ENCODE results near the gene GPC3.

The GPC3 gene

DNA sequence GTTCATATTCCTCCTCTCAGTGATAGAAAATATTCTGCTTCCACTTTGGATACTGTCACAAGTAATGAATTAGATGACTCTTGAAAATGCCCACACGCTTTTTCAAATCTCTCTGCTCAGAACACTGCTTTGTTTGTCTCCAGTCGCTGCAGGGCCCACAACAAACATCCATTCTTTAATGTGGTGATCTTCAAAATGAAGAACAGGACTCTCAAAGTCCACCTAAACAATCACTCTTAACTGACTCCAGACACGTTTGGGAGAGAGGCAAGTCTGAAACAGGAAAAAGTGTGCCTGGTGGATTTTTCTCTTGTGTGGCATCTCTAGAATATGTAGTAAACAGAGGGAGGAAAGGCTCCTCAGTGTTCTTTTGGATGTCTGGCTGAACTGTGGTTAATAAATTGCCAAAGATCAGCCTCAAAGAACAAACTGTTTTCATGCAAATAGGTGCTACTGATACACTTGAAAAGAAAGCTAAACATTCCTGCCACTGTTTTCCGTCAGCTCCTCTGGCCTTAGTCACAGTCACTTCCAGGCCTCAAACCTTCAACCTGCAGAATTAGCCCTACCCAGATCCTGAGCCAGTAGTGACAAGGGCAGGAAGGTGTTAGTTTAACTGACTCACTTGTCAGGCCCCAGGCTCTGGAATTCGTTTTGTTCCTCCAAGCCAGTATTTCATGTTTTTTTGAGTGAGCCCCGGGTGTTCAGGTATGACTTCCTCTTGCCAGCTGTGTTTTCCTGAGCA is 310.5 kb downstream of the GPC3 start:
- DNase-seq: no peak

DNA sequence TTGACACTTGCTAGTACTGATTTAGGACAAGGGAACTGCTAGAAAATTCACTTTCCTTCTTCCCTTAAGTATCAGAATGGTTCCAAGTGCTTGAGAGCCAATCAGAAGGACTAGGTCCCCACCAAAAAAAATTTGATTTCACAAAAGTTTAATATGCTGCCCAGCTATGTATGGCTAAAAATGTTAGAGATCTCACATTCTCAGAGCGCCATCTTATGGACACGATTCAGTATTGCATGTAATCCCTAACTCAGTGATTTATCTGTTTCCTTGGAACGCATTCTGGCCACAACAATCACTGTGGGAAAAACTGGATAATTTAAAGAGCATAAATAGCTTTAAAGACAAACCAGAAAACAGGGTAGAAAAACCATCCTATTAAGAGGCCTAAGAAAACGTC is 315.0 kb downstream of the GPC3 start:
- DNase-seq: peak in 1 of 2 experiments; percentile 39

DNA sequence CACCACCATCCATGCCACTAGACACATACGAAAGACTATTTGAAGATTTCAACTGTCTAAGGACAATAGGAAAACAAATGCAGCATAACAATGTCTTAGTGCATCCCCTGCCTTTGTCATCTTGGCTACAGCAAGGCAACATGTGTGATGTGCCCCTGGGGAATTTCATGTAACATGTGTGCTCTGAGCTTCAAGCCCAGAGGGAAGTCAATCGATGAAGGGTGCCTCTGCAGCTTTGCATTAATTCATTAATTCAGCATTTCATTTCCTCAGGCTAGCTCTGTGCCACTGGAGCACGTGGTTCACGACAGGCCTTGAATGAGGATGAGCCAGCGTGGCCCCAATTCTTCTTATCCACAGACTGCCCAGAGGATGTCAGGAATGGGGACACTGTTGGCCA is 316.2 kb downstream of the GPC3 start:
- no peak for DNase-seq

DNA sequence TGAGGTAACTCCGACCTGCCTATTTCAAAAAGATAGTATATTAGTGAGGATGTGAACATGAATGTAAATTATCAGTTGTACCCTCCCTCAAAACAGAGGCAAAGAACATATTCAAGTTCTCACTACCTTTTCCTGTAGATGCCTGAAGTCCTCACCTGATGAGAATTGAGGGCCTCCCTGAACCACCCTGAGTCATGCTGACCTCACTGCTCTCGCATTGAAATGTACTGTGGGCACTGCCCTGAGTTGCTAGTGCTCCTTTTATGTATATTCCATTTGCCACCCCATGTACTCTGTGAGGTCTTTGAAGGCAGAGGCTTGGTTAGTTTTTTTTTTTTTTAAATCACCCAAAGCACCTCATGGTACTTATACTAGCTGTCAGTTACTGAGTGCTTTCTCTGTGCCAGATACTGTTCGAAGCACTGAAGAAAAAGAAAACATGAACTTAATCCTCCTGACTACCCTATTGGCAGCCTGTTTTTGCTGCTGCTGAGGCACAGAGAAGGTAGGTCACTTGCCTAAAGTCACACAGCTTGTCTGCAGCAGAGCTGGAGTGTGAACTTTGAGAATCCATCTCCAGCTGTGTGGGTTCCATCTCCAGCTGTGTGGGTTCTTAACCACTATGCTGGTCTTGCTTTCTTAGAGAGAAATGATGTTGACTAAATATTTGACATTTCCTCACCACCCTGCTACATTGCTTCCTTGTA is 317.0 kb downstream of the GPC3 start:
- no peak for DNase-seq

DNA sequence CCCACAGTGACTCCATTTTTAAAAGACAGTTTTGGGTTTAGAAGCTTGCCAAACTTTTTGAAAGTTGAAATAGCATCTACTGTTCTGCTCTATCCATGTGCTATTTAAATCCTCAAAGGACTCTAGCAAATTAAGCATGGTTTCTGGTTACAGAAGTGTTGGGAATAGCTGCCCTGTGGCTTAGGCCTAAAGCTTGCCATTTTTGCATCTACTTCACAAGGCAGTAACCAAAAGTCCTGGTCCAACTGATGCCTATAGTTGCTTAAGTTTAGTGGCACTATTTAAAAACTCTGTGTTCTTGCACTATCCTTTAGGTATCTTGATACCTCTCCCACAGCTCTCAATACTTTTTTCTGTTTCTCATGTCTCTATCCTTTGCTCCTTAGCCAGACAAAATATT is 319.1 kb downstream of the GPC3 start:
- no peak for DNase-seq

DNA sequence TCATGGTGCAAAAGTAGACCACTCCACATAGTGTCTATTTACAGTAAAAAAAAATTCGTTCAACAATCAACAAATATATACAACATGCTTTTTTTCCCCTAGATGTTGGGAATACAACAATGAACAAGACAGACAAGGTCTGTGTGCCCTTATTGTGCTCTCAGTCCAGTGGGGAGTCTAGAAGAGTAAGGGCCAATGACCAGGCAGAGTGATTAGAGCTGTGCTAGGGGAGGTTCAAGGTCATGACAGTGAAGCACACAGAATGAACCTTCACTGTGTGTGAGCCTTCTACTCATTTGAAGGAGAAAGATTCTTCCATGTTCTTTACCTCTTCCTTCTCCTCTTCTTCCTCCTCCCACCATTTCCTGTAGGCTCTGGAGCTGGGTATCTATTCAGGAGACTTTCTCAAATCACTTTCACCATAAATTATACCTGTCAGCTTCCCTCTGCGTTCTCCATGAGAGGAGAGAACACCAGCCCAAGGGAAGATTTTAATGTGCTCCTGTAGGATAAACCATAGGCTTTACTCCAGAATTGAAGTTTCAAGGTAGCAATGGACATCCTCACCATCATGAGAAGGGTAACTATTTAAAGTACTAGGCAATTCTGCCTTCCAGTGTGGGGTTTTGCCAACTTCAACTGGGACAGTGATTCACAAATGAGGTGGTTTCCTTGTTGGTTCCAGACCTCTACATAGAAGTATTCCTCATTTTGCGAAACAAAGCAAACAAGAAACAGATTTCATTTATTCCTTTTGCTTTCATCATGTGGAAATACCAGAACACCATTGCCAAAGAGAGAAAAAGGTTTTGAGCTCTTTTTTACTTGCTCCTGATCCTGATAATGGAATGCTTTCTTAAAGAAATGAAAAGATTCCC is 323.2 kb downstream of the GPC3 start:
- no peak for DNase-seq

DNA sequence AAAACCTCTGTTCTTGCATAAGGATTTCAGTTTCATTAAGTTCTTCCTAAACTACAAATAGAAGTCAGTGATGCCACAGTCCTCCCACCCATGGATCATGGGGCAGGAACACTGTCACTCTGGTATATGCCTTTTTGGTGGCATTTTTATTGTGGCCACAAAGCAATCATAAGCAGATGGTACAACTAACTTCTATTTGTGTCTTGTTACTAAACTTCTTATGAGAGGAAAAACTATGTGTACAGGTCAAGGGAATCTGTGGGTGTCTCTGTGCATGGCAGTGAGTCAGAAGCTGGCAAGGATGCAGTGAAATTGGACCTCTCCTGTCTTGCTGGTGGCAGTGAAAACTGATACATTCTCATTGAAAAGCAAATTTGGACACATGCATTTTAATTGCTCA is 325.1 kb downstream of the GPC3 start:
- no peak for DNase-seq

DNA sequence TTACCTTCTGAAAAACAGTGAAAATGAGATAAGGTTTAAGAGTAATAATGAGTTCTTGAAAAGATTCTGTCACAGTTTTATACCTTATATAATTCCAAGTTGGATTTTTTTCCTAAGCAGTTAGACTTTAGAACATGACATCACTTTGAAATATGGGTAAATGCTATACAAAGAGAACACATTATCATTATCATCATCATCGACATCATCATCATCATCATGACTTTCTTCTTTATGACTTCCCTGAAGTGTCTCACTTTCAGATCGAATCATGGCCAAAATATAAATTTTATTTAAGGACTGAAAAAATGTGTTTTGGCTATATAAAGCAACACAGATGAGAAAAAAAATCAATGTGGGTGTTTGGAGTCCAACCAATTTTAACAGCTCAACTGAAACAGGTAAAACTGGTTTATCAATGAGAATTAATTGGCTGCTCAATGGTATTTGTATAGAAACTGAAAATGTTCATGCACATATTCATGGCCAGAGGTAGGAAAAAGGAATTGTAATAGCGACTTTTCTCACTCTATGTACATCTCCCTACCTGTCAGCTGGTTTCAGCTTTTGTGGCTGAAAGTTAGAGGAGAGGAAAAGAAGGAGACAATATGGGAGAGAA is 327.0 kb downstream of the GPC3 start:
- DNase-seq: no peak

DNA sequence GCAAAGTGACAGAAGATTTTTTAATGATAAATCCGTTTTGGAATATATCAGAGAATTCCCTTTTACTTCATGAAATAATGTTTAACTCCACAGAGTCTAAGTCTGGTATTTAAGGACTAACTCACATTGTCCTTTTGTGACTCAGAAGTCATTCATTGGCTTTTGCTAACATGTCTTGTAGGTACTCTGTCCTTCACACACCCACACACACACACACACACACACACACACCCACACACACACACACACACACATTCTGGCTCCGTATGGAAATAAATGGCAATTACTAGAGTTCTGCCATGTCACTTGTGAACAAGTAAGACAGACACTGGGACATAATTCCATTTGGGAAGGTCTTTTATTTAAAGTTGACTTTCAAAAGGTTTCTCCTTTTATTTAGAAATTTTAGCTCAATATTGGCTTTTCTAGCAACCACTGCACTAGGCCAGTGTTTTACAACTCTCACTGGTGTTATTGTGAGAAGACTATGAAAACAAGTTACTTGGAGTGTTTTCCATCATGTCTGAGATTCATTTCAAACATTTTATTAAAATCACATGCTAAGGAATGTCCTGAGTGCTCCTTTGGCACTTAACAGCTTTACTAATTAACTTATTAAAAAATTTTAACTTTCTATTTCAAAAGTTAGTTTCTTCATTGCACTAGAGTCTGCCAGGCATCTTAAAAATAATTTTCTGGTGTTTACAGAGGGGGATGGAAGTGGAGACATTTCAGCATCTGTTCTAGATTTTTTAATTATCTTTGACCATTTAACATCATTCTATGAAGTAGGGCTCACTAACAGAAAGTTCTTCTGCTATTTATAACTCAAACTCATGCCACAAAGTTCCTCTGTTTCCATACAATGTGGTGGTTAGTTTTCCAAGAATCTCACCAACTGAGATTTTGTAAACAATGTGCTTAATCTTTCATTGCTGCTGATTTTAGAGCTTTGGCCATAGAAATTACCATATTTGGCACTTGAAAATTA is 329.8 kb downstream of the GPC3 start:
- no peak for DNase-seq

DNA sequence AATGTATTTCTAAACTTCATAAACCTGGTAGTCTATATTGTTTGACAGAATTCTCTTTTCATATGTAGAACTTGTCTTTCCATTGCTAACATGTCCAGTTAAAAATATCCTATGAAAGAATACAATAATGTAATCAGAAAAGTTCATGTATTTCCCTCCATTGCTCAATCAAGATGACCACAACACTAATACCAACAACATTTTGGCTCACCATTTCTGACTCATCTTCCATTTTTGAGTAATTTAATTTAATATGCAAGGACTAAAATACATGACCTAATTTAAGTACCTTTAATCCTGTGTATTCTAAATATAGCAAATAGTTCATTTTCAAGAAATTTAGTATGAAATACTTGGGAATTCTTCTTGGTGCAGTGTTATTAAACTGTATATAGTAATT is 330.6 kb downstream of the GPC3 start:
- no peak for DNase-seq

DNA sequence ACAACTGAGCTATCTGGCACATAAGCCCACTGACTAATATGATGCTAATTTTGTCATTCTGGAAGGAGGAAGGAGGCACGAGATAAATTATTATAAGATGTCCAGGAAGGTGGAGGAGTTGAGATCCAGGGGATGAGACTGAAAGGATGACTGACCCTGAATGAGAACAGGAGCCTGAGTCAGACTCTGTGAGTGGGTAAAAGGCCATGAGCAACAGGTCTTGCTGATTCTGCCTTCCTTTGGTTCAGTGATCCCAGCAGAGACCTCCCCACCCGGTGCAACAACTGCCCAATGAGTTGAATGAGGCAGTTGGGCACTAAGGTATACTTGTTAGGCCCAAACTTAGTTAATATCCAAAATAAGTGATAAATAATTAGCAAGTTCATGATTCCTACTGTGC is 332.0 kb downstream of the GPC3 start:
- no peak for DNase-seq

DNA sequence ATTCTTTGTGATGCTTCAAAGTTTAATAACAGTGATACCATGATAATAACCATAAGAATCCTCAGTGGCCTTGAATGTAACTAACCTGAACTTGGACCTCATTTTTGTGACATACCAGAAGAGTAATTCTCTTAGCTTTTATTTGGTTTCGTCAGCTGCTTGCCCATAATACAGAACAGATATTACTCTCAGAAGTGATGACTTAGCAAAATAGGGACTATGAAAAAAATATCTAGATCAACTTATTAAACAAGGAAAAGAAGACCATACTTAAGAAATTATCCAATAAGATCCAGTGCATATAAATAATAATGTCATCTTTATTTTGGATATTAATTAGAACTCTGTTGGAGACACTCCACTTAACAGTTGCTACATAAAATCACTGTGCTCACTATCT is 333.2 kb downstream of the GPC3 start:
- DNase-seq: no peak

DNA sequence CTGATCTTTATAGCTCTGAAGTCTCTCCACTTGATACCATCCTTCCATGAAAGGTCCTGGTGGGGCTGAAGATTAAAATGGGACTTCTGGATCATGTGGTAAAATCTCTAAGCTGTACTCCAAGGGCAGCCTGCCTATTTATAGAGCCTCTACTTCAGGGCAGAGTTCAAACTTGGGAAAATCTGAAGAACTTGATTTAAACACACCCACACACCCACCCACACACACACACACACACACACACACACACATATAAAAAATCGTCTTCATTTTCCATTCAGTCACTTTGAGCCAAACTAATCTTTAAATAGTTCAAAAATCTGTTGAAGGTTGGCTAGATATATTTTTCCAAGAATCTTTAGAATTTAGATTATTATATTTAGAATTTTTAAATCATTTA is 335.2 kb downstream of the GPC3 start:
- no peak for DNase-seq

DNA sequence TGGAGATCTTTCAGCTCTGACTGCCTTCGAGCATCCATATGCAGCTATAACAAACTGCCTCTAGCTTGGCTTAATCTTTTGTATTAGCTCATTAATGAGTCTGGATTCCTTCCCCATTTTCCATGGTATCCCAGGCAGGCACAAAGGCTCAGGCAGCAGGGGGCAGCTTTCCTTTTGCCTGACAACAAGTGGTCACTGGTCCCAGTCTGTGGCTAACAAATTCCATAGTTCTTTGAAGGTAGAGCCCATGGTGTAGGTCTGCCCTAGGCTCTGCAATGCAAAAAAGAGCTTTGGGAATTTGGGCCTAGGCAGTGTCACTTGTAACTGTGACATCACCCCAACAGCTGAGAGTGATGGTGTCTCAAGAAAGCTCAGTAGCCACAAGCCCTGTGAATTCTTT is 335.7 kb downstream of the GPC3 start:
- no peak for DNase-seq

DNA sequence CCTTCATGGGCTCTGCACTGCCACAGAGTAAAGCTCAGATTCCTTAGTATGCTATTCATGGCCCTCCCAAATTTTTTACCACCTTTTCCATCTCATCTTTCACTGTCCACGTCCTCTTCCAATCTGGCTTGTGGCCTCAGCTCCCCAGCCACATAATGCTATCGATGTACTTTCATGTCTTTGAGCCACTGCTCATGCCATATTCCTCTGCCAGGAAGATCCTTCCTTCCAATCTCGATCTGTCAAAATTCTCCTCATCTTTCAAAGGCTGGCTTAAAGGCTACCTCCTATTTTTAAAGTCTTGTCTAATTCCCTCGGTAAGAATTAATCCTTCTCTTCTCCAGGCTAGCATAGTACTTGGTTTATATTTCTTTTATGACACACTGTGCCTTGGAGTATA is 336.8 kb downstream of the GPC3 start:
- no peak for DNase-seq

DNA sequence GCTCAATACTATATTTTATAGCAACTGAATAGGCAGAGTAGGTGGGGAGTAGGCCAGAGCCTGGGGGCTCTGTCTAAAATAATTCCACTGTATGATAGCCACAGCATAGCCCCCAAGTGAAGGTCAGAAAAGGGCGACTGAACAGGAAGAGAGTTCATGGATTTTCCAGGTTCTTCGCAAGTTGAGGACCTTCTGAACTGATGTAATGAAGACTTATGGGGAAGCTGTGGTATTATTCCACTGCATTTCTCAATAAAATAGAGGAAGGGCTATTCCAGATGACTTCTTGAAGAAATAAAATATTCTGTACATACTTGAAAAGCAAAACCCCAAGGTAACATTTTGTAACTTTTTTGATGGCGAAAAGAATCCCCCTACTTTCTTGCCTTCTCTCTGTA is 338.7 kb downstream of the GPC3 start:
- DNase-seq: no peak

DNA sequence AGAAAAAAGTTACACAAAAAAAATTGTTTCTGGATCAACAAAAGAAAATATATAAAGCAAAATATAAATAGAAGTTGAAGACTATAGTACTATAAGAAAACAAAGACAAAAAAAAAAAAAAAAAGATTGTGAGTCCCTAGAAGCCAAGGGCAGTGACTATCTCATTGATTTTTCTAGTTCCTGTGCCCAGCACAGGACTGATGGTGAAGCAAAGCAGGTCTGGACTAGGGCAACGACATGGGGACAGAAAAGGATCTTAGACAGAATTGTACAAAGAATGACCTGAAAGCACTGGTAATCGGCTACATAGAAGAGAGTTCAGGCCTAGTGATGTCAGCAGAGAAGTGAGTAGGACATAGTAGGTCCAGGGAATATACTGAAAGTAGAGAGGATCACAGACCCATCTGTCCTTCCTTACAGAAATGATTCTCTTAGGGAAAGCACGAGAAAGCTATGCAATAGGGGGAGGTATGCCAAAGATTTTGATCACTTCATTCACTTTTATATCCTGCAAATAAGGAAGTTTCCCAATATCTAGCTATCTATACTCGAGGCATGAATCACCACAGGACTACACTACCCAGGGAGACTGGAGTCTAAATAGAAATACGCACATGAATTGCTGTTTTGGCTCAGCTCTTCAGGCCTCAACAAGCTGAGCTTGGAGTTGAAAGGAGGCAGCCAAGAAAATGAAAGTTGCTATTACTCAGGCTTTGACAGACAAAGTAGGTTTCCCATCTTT is 339.2 kb downstream of the GPC3 start:
- no peak for DNase-seq

DNA sequence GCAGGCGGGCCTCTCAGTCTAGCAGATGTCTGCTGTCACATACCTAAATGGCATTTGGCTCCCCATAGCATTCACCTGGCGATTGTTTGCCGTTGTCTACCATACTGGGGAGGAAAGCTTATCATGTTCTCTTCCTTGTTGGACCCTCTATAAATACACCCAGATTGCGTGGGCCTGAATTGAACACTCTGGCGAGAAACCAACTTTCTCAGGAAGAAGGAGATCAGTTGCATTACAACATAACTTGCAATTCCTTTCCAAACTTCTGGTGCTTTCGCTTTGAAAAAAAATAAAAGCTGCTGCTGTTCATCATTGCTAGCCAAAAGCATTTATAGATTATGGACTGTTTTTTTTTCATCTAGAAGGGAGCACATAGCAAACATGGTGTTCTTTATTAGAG is 340.1 kb downstream of the GPC3 start:
- DNase-seq: no peak

DNA sequence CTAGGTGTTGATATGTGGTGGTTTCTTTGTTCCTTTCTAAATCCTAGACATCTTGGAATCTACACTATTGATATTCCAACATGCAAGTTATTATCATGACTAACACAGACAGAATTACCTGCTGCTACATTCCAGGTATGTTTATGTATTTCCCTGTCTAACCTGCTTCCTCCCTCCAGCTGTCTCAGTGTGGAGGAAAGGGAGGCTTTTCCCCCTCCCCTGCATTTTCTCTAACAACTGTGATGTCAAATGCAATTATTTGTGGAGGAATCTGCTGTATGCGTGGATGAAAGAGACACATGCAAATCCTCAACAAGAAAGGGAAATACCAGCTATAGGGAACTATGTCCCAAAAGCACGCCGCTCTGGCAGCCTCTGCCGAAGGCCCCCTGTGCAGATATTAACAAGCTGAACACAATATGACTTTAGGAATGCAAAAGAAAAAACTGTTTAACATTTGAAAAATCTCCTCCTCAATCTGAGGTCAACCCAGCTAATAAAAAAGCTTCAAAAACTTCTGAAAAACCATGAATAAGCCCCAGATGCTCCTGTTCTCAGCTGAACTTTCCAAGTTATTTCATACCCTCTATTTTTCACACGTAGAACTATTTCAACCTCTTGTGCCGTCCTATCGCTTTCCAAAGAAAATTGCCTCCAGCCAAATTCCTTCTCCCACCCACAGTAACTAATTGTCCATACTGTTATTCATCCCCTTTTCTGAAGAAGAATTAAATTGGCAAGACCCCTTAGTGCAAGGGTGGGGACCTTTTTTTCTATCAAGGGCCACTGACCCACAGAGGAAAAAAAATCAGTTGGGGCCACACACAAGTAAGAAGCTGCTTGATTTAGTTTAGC is 345.0 kb downstream of the GPC3 start:
- DNase-seq: no peak

DNA sequence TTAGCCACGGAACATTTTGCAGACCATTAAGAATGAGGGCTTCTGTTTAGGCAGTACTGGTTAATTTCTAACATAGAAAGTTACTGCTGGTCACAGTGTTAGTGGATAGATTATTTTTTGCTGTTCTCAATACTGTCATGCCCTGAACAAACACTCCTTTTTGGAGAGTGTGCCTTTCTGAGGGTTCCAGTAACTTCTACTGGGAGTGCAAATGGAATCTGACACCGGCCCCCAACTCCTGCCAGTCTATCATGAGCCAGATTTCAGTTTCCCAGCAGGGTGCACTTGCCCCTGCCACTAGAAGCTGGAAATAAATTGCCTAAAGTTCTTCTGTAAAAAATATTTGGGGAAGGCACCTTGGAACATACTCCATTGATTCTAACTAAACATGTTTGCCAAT is 345.7 kb downstream of the GPC3 start:
- DNase-seq: no peak
